B cell (primary cell): ENCODE measurements around the gene TRPV2. TPM values are rescaled to one million over a fixed set of nuclear protein-coding genes. Genes with fewer than 3 reads are reported as not detected.
A peak's percentile ranks its signal among the peaks of the same experiment; 100 is the strongest.

Experiments used
- ATAC-seq: fragments of 200-7000 bp; cut with Tn5 transposase; one replicate; pipeline ENCODE4 v1.10.0; 2021; ENCODE audit warnings: low read depth, mild to moderate bottlenecking, moderate number of reproducible peaks, moderate library complexity
- CTCF ChIA-PET: fragments of 350-600 bp; sonication (Branson Sonifier 250); formaldehyde crosslinking; loops from one replicate; lab custom pipeline; 2021; ENCODE audit warnings: antibody characterized with exemption, inconsistent platforms; lab: Charles Lee
- POLR2A ChIA-PET: fragments of 350-600 bp; sonication (Branson Sonifier 250); formaldehyde crosslinking; loops from one replicate; lab custom pipeline; 2021; ENCODE audit warnings: antibody characterized with exemption; lab: Charles Lee
- DNase-seq: peaks from one replicate; pipeline ENCODE4 v3.0.0; 2013
- H2AFZ ChIP-seq: 2 replicates; pipeline ENCODE4 v1.6.1; 2012; ENCODE audit warnings: mild to moderate bottlenecking, low read depth, low read length; ENCODE audit not compliant: insufficient read depth, poor library complexity, severe bottlenecking
- H3K27ac ChIP-seq, 2 donors: 1 replicate in 1 of 2; 2 replicates in 1 of 2; pipeline ENCODE4 v1.5.1; 2012 to 2013; ENCODE audit warnings: low read length in 2 of 2, mild to moderate bottlenecking in 2 of 2, moderate library complexity in 1 of 2
- H3K27me3 ChIP-seq, 4 experiments: fragments of 200-600 bp in 1 of 4; sonication (generic) in 1 of 4; replicated peaks in 1 of 4; 1 replicate in 2 of 4; 2 replicates in 2 of 4; pipeline versions ENCODE4 v1.6.1 to v1.7.0; 2013 to 2016; ENCODE audit warnings: low read length in 3 of 4, mild to moderate bottlenecking in 2 of 4, mixed read lengths in 1 of 4, moderate library complexity in 1 of 4; ENCODE audit not compliant: insufficient read depth in 4 of 4, control insufficient read depth in 3 of 4; ENCODE audit errors: control extremely low read depth in 1 of 4
- H3K36me3 ChIP-seq, 2 experiments: replicated peaks in 1 of 2; 1 replicate in 1 of 2; 2 replicates in 1 of 2; pipeline versions ENCODE4 v1.6.1 to v1.7.1; 2013; ENCODE audit warnings: low read length in 1 of 2; ENCODE audit not compliant: insufficient read depth in 2 of 2, control insufficient read depth in 1 of 2; ENCODE audit errors: control extremely low read depth in 1 of 2, extremely low read depth in 1 of 2
- H3K4me1 ChIP-seq, 2 donors: fragments of 200-600 bp in 1 of 2; sonication (generic) in 1 of 2; 1 replicate in 1 of 2; 2 replicates in 1 of 2; pipeline versions ENCODE4 v1.5.1 to v1.6.1; 2013 to 2017; ENCODE audit warnings: low read length in 2 of 2; ENCODE audit not compliant: control insufficient read depth in 2 of 2, insufficient read depth in 2 of 2
- H3K4me2 ChIP-seq: replicated peaks from 2 replicates; pipeline ENCODE3; 2012; ENCODE audit warnings: mild to moderate bottlenecking, low read depth, low read length; ENCODE audit not compliant: poor library complexity, severe bottlenecking
- H3K4me3 ChIP-seq, 5 experiments: fragments of 200-600 bp in 1 of 5; sonication (generic) in 1 of 5; 1 replicate in 3 of 5; 2 replicates in 2 of 5; pipeline versions ENCODE4 v1.5.1 to v1.7.0; 2011 to 2016; ENCODE audit warnings: low read length in 4 of 5, mild to moderate bottlenecking in 4 of 5, low read depth in 2 of 5, control low read depth in 1 of 5, moderate library complexity in 1 of 5; ENCODE audit not compliant: insufficient read depth in 1 of 5; ENCODE audit errors: control extremely low read depth in 1 of 5, extremely low read depth in 1 of 5
- H3K79me2 ChIP-seq: fragments of 200-600 bp; sonication (generic); one replicate; pipeline ENCODE4 v1.6.0; 2016; ENCODE audit warnings: low read length; ENCODE audit not compliant: control insufficient read depth, insufficient read depth
- H3K9ac ChIP-seq: fragments of 200-600 bp; sonication (generic); 2 replicates; pipeline ENCODE4 v1.6.1; 2017; ENCODE audit warnings: mild to moderate bottlenecking, low read length, moderate library complexity
- H3K9me3 ChIP-seq, 3 donors: one replicate each; pipeline versions ENCODE4 v1.6.1 to v1.7.1; 2013; ENCODE audit warnings: low read length in 2 of 3; ENCODE audit not compliant: control insufficient read depth in 2 of 3, insufficient read depth in 1 of 3; ENCODE audit errors: control extremely low read depth in 1 of 3
- H4K20me1 ChIP-seq: 2 replicates; pipeline ENCODE4 v1.6.0; 2012; ENCODE audit warnings: mild to moderate bottlenecking, low read length; ENCODE audit not compliant: insufficient read depth, control insufficient read depth, poor library complexity, severe bottlenecking
- H3K27ac Mint-ChIP-seq: one replicate; pipeline ENCODE4 v1.8.0; 2021; ENCODE audit warnings: mixed read lengths
- H3K27me3 Mint-ChIP-seq: one replicate; pipeline ENCODE4 v1.8.0; 2021; ENCODE audit warnings: mixed read lengths
- H3K4me1 Mint-ChIP-seq: one replicate; pipeline ENCODE4 v1.8.0; 2021; ENCODE audit warnings: mixed read lengths
- H3K4me3 Mint-ChIP-seq: one replicate; pipeline ENCODE4 v1.8.0; 2021; ENCODE audit warnings: mixed read lengths
- H3K9me3 Mint-ChIP-seq: one replicate; pipeline ENCODE4 v1.8.0; 2022; ENCODE audit warnings: mixed read lengths; ENCODE audit not compliant: insufficient read depth
- EZH2 ChIP-seq: IDR thresholded peaks from 2 replicates; pipeline ENCODE4 v1.6.1; 2012; ENCODE audit warnings: borderline replicate concordance, low read depth, mild to moderate bottlenecking, moderate library complexity, low read length; ENCODE audit not compliant: insufficient read depth, poor library complexity, severe bottlenecking
- WGBS: methylation state at CpG from one replicate; pipeline ENCODE4 v1.1.5; 2013; ENCODE audit warnings: missing lambda C conversion rate; ENCODE audit not compliant: insufficient coverage; 5-methylcytosine and 5-hydroxymethylcytosine counted together
- intact Hi-C: fragments of 100-400 bp; cut with micrococcal nuclease; formaldehyde crosslinking; loops from one replicate; pipeline ENCODE4 v1.10.0; 2022
- polyA plus RNA-seq: library from polyadenylated mRNA; depleted of rRNA; stranded (reverse); fragments of >200 nt; gene quantifications from 2 replicates; pipeline ENCODE4 v1.2.3, GENCODE V29; 2012
- total RNA-seq, 2 donors: library from RNA; stranded (reverse); fragments of 120-200 nt in 1 of 2; gene quantifications; 1 replicate in 1 of 2; 2 replicates in 1 of 2; pipeline versions ENCODE4 v1.2.3 to v1.2.4, GENCODE V29; 2013 to 2022
- TF ChIP-seq, protein P1 (sequence below): fragments of 200-600 bp; IDR thresholded peaks from one replicate; pipeline ENCODE4 v1.8.0; 2022; ENCODE audit warnings: antibody characterized with exemption, mild to moderate bottlenecking

The TRPV2 gene
- total and polyA plus RNA-seq, 2 donors (not counting 1 experiment from before 2014, with no cell fraction given), result 58.6 to 89.0 TPM

- Mint-ChIP-seq H3K9me3 (no peaks in the 10 kb centered on the region), H3K4me1 (no peaks in the 10 kb centered on the region), H3K4me3 (no peak overlapping the region), H3K27ac (no peak overlapping the region), H3K27me3 (no peaks in the 10 kb centered on the region)
- Histone ChIP-seq H3K36me3 (peaks cover 2 to 54% of the 10 kb centered on the region in 2 experiments), H3K4me3 (no peak overlapping the region), H3K27ac (no peak overlapping the region), H3K27me3 (no peaks in the 10 kb centered on the region), H3K9me3 (no peaks in the 10 kb centered on the region), H2AFZ (no peak overlapping the region), H3K4me2 (no peak overlapping the region), H3K79me2 (peaks cover 3% of the 10 kb centered on the region), H3K4me1 (no peaks in the 10 kb centered on the region), H3K9ac (no peak overlapping the region), H4K20me1 (peaks cover 7% of the 10 kb centered on the region)
- 98% methylated on average over 3 of the region's 3 CpGs for WGBS
- POLR2A ChIA-PET, result no interaction called here
- ATAC-seq (no peak), DNase-seq (no peak)
- intact Hi-C loops, result no loop called here
- CTCF ChIA-PET, result interaction anchor here (0.6 to 2.3 kb wide), 7 partner anchors 8 to 96 kb away, joined by 3 to 17 read pairs (median 8); partner anchors contain the start of gene TRPV2
- no peak for TF ChIP-seq EZH2
- TF ChIP-seq, protein P1, sequence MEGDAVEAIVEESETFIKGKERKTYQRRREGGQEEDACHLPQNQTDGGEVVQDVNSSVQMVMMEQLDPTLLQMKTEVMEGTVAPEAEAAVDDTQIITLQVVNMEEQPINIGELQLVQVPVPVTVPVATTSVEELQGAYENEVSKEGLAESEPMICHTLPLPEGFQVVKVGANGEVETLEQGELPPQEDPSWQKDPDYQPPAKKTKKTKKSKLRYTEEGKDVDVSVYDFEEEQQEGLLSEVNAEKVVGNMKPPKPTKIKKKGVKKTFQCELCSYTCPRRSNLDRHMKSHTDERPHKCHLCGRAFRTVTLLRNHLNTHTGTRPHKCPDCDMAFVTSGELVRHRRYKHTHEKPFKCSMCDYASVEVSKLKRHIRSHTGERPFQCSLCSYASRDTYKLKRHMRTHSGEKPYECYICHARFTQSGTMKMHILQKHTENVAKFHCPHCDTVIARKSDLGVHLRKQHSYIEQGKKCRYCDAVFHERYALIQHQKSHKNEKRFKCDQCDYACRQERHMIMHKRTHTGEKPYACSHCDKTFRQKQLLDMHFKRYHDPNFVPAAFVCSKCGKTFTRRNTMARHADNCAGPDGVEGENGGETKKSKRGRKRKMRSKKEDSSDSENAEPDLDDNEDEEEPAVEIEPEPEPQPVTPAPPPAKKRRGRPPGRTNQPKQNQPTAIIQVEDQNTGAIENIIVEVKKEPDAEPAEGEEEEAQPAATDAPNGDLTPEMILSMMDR, result no peak
These were observed 11.6 kb downstream of the TRPV2 start for GRCh38 chr17:16427020-16427419.

DNA sequence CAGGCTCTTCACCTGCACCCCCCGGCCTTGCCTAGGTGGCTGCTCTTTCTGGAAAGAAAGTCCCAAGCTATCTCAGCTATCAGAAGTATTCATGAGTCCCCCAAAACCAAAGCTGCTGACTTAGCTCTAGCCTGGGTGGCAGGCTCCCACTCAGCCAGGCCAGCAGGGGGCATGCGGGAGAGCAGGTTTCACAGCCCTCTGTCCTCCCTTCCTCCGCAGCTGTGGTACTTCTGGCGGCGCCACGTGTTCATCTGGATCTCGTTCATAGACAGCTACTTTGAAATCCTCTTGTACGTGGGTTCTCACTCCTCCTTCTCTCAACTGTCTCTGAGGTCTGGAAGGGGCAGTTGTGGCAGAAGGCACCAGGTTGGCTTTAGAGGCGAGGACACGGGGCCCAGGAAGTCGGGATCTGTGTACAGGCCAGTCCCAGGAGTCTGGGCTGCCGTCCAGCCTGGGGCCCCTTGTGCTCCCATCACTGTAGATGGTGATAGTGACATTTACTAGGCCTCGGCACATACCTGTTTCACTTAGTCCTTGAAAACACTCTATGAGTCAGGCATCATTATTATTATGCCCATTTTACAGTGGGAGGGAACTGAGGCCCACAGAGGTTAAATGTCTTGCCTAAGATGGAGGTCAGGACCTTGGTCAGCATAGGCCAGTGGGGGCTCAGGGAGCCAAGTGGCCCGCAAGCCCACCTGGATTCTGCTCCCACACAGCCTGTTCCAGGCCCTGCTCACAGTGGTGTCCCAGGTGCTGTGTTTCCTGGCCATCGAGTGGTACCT is 12.9 kb downstream of the TRPV2 start:
- peak; percentile 67 for ATAC-seq
- peaks cover 2 to 45% of the 10 kb centered on the region in 2 experiments for H3K36me3 ChIP-seq
- WGBS, result 88% methylated on average over 6 of the region's 15 CpGs
- no peak for DNase-seq
- H3K27me3 Mint-ChIP-seq, result no peaks in the 10 kb centered on the region
- POLR2A ChIA-PET, result interaction anchor here (1.6 kb wide), 1 partner anchor 12 kb away, joined by 7 read pairs; the partner anchor contains the start of gene TRPV2
- no peak overlapping the region for H3K9ac ChIP-seq
- no peaks in the 10 kb centered on the region for H3K79me2 ChIP-seq
- H3K27ac Mint-ChIP-seq, result no peak overlapping the region
- H3K9me3 ChIP-seq, result no peaks in the 10 kb centered on the region
- no peak overlapping the region for H3K27ac ChIP-seq
- H3K4me1 Mint-ChIP-seq, result no peaks in the 10 kb centered on the region
- no peaks in the 10 kb centered on the region for H3K27me3 ChIP-seq
- H3K4me3 Mint-ChIP-seq, result no peak overlapping the region
- intact Hi-C loops, result no loop called here
- H2AFZ ChIP-seq, result no peak overlapping the region
- H3K9me3 Mint-ChIP-seq, result no peaks in the 10 kb centered on the region
- CTCF ChIA-PET, result interaction anchor here (1.1 to 2.3 kb wide), 8 partner anchors 9 to 94 kb away, joined by 3 to 17 read pairs (median 6); partner anchors contain the start of gene TRPV2
- peaks cover 7% of the 10 kb centered on the region for H4K20me1 ChIP-seq
- no peaks in the 10 kb centered on the region for H3K4me1 ChIP-seq
- TF ChIP-seq, protein P1, result peak; percentile 39
- TF ChIP-seq EZH2, result no peak
- H3K4me3 ChIP-seq, result no peak overlapping the region
- no peak overlapping the region for H3K4me2 ChIP-seq
